Kidney (tissue), 14 donors: ENCODE results near the gene TRDMT1. TPM values are rescaled to one million over a fixed set of nuclear protein-coding genes. Genes with fewer than 3 reads are reported as not detected.
A peak's percentile ranks its signal among the peaks of the same experiment; 100 is the strongest.

ENCODE experiments used
- DNase-seq, 5 donors: peaks; one replicate each; pipeline ENCODE4 v3.0.0-alpha.2; 2013 to 2020
- FAIRE-seq: peaks from 2 replicates; lab custom pipeline; 2012; peaks lifted over from hg19 to GRCh38; lab: Jason Lieb, UNC
- H3K27ac ChIP-seq, 2 donors: one replicate each; pipeline ENCODE4 v1.7.0; 2013; ENCODE audit warnings: low read depth in 2 of 2, low read length in 2 of 2, inconsistent platforms in 1 of 2
- H3K27me3 ChIP-seq: one replicate; pipeline ENCODE4 v1.7.1; 2013; ENCODE audit warnings: low read length, inconsistent platforms; ENCODE audit not compliant: control insufficient read depth, insufficient read depth
- H3K36me3 ChIP-seq, 3 donors: one replicate each; pipeline versions ENCODE4 v1.7.0 to v1.7.1; 2013; ENCODE audit warnings: low read length in 3 of 3, control low read depth in 1 of 3, inconsistent platforms in 1 of 3; ENCODE audit not compliant: insufficient read depth in 3 of 3, control insufficient read depth in 2 of 3
- H3K4me1 ChIP-seq, 3 donors: one replicate each; pipeline versions ENCODE4 v1.7.0 to v1.7.1; 2013; ENCODE audit warnings: low read length in 3 of 3, inconsistent platforms in 1 of 3, low read depth in 1 of 3; ENCODE audit not compliant: control insufficient read depth in 2 of 3, insufficient read depth in 2 of 3
- H3K4me3 ChIP-seq, 3 donors: one replicate each; pipeline versions ENCODE4 v1.7.0 to v1.8.1; 2013; ENCODE audit warnings: low read length in 3 of 3, control low read depth in 1 of 3, inconsistent platforms in 1 of 3
- H3K9ac ChIP-seq, 3 donors: one replicate each; pipeline versions ENCODE4 v1.7.0 to v1.7.1; 2013; ENCODE audit warnings: low read length in 3 of 3, control low read depth in 1 of 3, inconsistent platforms in 1 of 3
- H3K9me3 ChIP-seq, 3 donors: one replicate each; pipeline versions ENCODE4 v1.7.0 to v1.7.1; 2013; ENCODE audit warnings: low read length in 3 of 3, control low read depth in 1 of 3, inconsistent platforms in 1 of 3; ENCODE audit not compliant: control insufficient read depth in 2 of 3, insufficient read depth in 1 of 3
- CTCF ChIP-seq: IDR thresholded peaks from 3 replicates; pipeline ENCODE4 v1.5.1; 2012; ENCODE audit warnings: mild to moderate bottlenecking, moderate library complexity, borderline replicate concordance; ENCODE audit not compliant: insufficient read depth; ENCODE audit errors: extremely low read depth
- intact Hi-C: fragments of 100-400 bp; cut with DNase I; formaldehyde crosslinking; loops from one replicate; pipeline ENCODE4 v1.11.1; 2022
- polyA plus RNA-seq: library from polyadenylated mRNA; stranded (reverse); fragments of 350-450 nt; fragmentation: Illumina TruSeq; extraction: RNeasy Lipid Tissue Mini Kit (QIAGEN cat#74804); gene quantifications from one replicate; pipeline ENCODE4 v1.2.3, GENCODE V29; 2014; ENCODE audit warnings: low read depth, low replicate concordance; ENCODE audit not compliant: insufficient read depth
- total RNA-seq: library from RNA; stranded (reverse); fragmentation: NEBNext Ultra II Directional; extraction: Animal tissue kit (Norgen Biotek cat#: 25700); gene quantifications from one replicate; pipeline ENCODE4 v1.2.1, GENCODE V29; 2021
- donor health status: control.
- donor health status: control.
- donor health status: control.
- donor health status: control.
- donor health status: control.
- donor health status: DM: yes; HTN: yes; CAD: no.
- donor health status: Normal renal cell carcinoma (clear cell type).

TRDMT1 gene
- total and polyA plus RNA-seq, 2 donors from 2014 or later = 2.0 to 11.0 TPM

GRCh38 chr10:17219024-17219423 lies 17.6 kb upstream of the TRDMT1 start:
- H3K27me3 ChIP-seq = no peaks in the 10 kb centered on the region
- no peak for FAIRE-seq
- no peaks in the 10 kb centered on the region for H3K36me3 ChIP-seq
- no peaks in the 10 kb centered on the region for H3K4me1 ChIP-seq
- H3K9me3 ChIP-seq = no peaks in the 10 kb centered on the region
- no peak for DNase-seq
- intact Hi-C loops = no loop called here
- no peak overlapping the region for H3K27ac ChIP-seq
- H3K9ac ChIP-seq = no peak overlapping the region
- H3K4me3 ChIP-seq = no peak overlapping the region
- no peak for TF ChIP-seq CTCF

GRCh38 chr10:17217631-17218232 lies 16.3 kb upstream of the TRDMT1 start:
- Histone ChIP-seq H3K4me1 (no peaks in the 10 kb centered on the region), H3K36me3 (no peaks in the 10 kb centered on the region), H3K27me3 (no peaks in the 10 kb centered on the region), H3K4me3 (no peak overlapping the region), H3K9ac (no peak overlapping the region), H3K27ac (no peak overlapping the region), H3K9me3 (no peaks in the 10 kb centered on the region)
- DNase-seq (no peak), FAIRE-seq (no peak)
- no peak for TF ChIP-seq CTCF
- intact Hi-C loops = no loop called here

- H3K9me3 ChIP-seq = no peaks in the 10 kb centered on the region
- FAIRE-seq (no peak), DNase-seq (no peak)
- intact Hi-C loops = no loop called here
- H3K9ac ChIP-seq = no peak overlapping the region
- no peaks in the 10 kb centered on the region for H3K36me3 ChIP-seq
- no peaks in the 10 kb centered on the region for H3K27me3 ChIP-seq
- no peak for TF ChIP-seq CTCF
- H3K4me1 ChIP-seq = no peaks in the 10 kb centered on the region
- H3K4me3 ChIP-seq = no peak overlapping the region
- peak overlapping the region; percentile 18 to 33 for H3K27ac ChIP-seq
Measured at GRCh38 chr10:17216901-17217395, 15.5 kb upstream of the TRDMT1 start.
